ENCODE data around the gene ARFGAP3. TPM values are rescaled to one million over a fixed set of nuclear protein-coding genes. Genes with fewer than 3 reads are reported as not detected.
A peak's percentile ranks its signal among the peaks of the same experiment; 100 is the strongest.
"Not testable (repeated sequence)": the region's sequence is repeated elsewhere in the genome, so short reads cannot be mapped to it uniquely, and the experiment has no call there.

The ARFGAP3 gene
- total RNA-seq, 1 donor from 2014 or later, result 29.3 TPM

DNA sequence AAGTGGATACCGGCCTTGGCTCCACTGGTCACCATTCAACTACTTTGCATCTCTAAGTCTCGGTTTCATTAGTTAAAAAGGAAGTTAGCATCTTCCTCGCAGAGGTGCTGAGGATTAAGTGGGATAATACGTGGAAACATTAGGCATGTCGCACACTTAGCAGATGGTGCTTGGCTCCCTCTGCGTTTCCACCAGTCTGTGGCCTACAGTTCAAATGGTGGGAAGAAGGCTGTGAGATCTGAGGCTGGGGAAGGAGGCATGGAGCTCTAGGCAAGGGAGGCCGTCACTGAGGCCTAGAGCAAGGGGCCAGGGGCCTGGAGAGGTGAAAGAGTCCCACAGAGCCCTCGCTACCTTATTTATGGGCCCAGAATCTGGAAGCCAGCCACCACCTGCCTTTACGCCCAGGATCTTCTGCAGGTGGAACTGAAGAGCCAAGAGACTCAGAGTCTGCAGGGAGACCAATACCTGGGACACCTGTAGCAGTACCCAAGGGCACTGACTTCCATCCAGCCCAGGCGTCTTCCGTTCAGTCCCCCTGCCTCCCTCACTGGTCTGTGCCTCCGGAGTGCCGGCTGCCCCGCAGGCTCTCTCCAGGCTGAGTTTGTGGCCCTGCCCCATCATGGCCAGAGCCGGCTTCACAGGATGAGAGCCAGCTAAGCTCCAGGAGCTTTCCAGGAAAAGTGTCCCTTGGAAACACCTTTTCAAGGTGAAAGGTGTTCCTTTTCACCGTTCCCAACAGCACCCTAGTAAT lies 70.3 kb downstream of the ARFGAP3 start:
- Mint-ChIP-seq H3K9me3 (no peaks in the 10 kb centered on the region), H3K4me3 (no peak overlapping the region), H3K27me3 (no peaks in the 10 kb centered on the region), H3K27ac (no peak overlapping the region), H3K36me3 (no peaks in the 10 kb centered on the region), H3K4me1 (ENCODE audit: unreplicated experiment) (no peaks in the 10 kb centered on the region)
- TF ChIP-seq, protein P1, sequence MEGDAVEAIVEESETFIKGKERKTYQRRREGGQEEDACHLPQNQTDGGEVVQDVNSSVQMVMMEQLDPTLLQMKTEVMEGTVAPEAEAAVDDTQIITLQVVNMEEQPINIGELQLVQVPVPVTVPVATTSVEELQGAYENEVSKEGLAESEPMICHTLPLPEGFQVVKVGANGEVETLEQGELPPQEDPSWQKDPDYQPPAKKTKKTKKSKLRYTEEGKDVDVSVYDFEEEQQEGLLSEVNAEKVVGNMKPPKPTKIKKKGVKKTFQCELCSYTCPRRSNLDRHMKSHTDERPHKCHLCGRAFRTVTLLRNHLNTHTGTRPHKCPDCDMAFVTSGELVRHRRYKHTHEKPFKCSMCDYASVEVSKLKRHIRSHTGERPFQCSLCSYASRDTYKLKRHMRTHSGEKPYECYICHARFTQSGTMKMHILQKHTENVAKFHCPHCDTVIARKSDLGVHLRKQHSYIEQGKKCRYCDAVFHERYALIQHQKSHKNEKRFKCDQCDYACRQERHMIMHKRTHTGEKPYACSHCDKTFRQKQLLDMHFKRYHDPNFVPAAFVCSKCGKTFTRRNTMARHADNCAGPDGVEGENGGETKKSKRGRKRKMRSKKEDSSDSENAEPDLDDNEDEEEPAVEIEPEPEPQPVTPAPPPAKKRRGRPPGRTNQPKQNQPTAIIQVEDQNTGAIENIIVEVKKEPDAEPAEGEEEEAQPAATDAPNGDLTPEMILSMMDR (conservative IDR thresholded peaks at IDR 0.05), result no peak
- DNase-seq (ENCODE audit: extremely low spot score, unreplicated experiment), result no peak

DNA sequence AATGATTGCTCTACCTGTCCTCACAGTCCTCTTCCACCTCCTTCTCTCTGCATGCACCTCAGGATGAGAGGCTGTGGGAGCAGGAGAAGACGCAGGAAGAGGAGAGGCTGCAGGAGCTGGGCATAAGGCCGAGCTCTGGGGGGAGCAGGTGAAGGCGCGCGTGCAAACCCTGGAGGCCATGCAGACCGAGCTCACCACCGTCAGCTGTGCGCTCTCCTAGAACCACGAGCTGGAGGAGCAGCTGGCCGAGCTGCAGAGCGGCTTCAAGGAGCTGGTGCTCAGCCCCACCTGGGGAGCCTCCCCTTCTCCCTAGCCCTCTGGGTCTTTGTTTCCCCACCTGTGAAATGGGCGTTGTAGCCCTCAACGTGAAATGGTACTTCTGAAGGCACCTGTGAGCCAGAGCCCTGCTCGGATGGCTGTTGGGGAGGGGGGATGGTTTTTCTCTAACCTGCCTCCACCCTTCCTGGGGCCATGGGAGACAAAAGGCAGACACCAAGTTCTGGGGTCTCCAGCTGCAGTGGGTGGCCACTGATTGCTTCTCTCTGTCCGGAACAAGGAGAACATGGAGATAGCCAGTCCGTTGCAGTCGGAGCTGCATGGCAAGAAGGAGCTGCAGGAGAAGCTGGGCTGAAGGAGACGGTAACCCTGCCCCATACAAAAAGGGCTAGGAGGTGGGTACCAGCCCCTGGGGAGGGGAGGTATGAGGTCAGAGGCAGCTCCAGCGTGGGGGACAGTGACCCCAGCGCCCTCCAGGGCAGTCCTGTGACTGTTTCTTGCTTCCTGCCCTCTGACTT lies 71.2 kb downstream of the ARFGAP3 start:
- H3K4me1 Mint-ChIP-seq (ENCODE audit: unreplicated experiment), result no peaks in the 10 kb centered on the region
- no peak overlapping the region for H3K4me3 Mint-ChIP-seq
- no peaks in the 10 kb centered on the region for H3K27me3 Mint-ChIP-seq
- H3K9me3 Mint-ChIP-seq, result no peaks in the 10 kb centered on the region
- no peak for DNase-seq (ENCODE audit: extremely low spot score, unreplicated experiment)
- TF ChIP-seq, protein P1 (conservative IDR thresholded peaks at IDR 0.05), result no peak
- no peaks in the 10 kb centered on the region for H3K36me3 Mint-ChIP-seq
- H3K27ac Mint-ChIP-seq, result no peak overlapping the region

DNA sequence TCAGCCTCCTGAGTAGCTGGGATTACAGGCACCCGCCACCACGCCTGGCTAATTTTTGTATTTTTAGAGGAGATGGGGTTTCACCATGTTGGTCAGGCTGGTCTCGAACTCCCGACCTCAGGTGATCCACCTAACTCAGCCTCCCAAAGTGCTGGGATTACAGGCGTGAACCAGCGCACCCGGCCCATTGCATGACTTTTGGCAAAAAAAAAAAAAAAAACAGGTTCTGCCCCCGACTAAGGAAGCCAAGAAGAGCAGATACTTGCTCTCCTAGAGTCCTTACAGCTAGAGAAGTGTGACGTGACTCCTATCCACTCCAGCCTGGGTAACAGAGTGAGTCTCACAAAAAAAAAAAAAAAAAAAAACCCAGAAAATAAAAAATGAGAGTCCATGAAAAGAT lies 74.8 kb downstream of the ARFGAP3 start:
- H3K36me3 Mint-ChIP-seq; H3K4me3 Mint-ChIP-seq; H3K27me3 Mint-ChIP-seq; H3K27ac Mint-ChIP-seq; H3K4me1 Mint-ChIP-seq (ENCODE audit: unreplicated experiment); H3K9me3 Mint-ChIP-seq; DNase-seq (ENCODE audit: extremely low spot score, unreplicated experiment): not testable (repeated sequence)

DNA sequence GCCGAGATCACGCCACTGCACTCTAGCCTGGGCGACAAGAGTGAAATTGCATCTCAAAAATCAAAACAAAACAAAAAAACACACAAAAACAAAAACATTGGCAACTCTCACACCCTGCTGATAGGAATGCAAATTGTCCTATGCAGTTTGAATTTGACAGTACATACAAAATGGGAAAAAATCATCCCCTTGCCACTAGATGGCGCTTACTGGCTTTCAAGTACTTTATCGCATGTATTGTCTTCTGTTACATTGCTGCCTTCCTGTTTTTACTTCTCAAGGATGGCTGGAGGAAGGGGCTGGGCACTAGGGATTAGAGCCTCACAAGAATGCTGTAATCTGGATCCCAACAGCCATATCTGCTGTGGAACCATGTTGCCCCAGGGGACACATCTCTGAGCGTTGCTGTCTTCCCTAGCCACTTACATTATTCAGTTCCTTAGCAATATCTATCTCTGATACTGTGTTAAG lies 77.0 kb downstream of the ARFGAP3 start:
- no peaks in the 10 kb centered on the region for H3K36me3 Mint-ChIP-seq
- H3K4me1 Mint-ChIP-seq (ENCODE audit: unreplicated experiment), result no peaks in the 10 kb centered on the region
- DNase-seq (ENCODE audit: extremely low spot score, unreplicated experiment), result no peak

DNA sequence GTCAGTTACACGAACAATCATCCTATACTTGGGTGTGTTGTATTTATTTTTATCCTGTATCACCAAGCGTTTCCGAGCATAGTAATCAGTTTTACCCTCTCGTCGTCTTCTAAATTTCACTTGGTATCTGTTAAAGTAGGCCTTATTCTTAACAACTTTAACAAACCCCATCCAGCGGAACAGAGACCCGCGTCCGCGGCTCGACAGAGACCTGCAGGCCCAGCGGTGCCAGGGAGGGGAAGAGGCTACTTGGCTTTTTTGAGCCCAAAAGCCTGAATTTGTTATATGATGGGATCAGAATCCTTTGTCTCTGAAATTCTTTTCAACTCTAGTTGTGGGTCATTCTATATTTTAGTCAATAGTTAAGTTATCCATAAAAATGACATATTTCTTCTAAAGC lies 79.9 kb downstream of the ARFGAP3 start:
- no peaks in the 10 kb centered on the region for H3K36me3 Mint-ChIP-seq
- no peaks in the 10 kb centered on the region for H3K4me1 Mint-ChIP-seq (ENCODE audit: unreplicated experiment)
- TF ChIP-seq, protein P1 (conservative IDR thresholded peaks at IDR 0.05), result no peak
- H3K9me3 Mint-ChIP-seq, result no peaks in the 10 kb centered on the region
- no peak overlapping the region for H3K27ac Mint-ChIP-seq
- DNase-seq (ENCODE audit: extremely low spot score, unreplicated experiment), result no peak
- H3K27me3 Mint-ChIP-seq, result no peaks in the 10 kb centered on the region
- no peak overlapping the region for H3K4me3 Mint-ChIP-seq

More for the DNA sequence above, 77.0 kb downstream of the ARFGAP3 start:
- Mint-ChIP-seq H3K27ac (no peak overlapping the region), H3K4me3 (no peak overlapping the region), H3K9me3 (no peaks in the 10 kb centered on the region), H3K27me3 (no peaks in the 10 kb centered on the region)
- TF ChIP-seq, protein P1 (conservative IDR thresholded peaks at IDR 0.05), result peak; percentile 97

DNA sequence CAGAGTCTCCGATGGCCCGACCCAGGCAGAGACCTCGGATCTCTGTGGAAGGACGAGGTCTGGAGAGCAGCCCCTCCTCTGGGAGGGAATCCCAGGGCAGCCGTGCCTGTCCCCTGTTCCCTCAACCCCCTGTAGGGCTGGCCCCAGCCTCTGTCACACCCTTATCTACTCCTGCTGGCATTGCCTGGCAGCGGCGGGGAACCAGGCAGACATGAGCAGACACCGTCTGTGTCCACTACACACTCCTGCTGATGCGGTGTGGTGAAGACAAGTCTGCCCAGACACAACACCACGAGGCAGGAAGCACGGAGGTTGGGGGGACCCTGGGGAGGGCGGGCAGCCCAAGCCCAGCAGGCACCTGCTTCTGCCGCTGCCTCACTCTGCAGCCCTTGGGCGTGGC lies 83.9 kb downstream of the ARFGAP3 start:
- H3K27me3 Mint-ChIP-seq, result no peaks in the 10 kb centered on the region
- DNase-seq (ENCODE audit: extremely low spot score, unreplicated experiment), result no peak
- H3K4me3 Mint-ChIP-seq, result no peak overlapping the region
- TF ChIP-seq, protein P1 (conservative IDR thresholded peaks at IDR 0.05), result no peak
- H3K9me3 Mint-ChIP-seq, result no peaks in the 10 kb centered on the region
- H3K27ac Mint-ChIP-seq, result no peak overlapping the region
- peaks cover 10% of the 10 kb centered on the region for H3K4me1 Mint-ChIP-seq (ENCODE audit: unreplicated experiment)
- H3K36me3 Mint-ChIP-seq, result no peaks in the 10 kb centered on the region

Data from type B pancreatic cell (in vitro differentiated cells).